Measurements from ENCODE around the gene REM1.
A peak's percentile ranks its signal among the peaks of the same experiment; 100 is the strongest.

The REM1 gene

DNA sequence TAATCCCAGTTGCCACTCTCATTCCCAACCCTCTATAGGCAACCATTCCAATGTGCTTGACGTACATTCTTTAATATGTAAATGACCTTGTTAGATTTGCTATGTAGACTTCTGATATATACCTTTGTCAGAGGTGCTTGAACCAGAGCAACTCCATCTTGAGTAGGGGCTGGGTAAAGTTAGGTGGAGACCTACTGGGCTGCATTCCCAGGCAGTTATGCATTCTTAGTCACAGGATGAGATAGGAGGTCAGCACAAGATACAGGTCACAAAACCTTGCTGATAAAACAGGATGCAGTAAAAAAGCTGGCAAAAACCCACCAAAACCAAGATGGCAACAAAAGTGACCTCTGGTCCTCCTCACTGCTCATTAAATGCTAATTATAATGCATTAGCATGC, 30.8 kb downstream of the REM1 start:
- no peak for TF ChIP-seq CTCF (IDR thresholded peaks at IDR 0.05)
- TF ChIP-seq ZFX (IDR thresholded peaks at IDR 0.05; ENCODE audit: borderline replicate concordance), result no peak
- no peak overlapping the region for H3K27ac ChIP-seq

DNA sequence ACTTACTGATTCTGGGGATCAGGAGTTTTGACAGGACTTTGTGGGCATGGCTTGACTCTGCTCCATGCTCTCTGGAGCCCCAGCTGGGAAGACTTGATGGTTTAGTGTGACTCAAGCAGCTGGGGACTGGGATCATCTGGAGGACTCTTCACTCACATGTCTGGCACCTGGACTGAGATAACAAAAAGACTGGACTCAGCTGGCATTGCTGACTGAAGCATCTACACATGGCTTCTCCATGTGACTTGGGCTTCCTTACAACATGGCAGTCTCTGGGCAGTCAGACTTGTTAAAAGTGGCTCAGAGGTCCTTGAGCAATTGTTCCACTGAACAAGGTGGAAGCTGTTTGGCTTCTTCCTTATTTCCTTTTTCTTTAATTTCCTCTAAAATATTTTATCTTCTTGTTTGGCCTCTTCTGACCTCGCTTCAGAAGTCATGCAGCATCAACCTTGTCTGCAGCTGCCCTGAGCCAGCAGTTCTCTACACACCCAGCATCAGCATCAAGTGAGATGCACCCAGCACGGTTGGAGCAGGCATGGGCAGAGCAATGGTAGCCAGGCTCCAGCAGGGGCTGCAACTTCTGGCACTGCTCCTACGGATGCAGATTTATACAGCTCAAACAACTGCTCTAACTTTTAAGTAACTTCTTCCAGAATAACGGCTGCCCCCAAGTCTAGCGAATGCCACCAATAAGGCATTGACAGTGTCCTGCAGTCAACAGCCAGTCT, 33.6 kb downstream of the REM1 start:
- H3K27ac ChIP-seq, result no peak overlapping the region
- TF ChIP-seq ZFX (IDR thresholded peaks at IDR 0.05; ENCODE audit: borderline replicate concordance) (no peak), CTCF (IDR thresholded peaks at IDR 0.05) (no peak)

- TF ChIP-seq CTCF (IDR thresholded peaks at IDR 0.05) (peak; percentile 99), ZFX (IDR thresholded peaks at IDR 0.05; ENCODE audit: borderline replicate concordance) (no peak)
- H3K27ac ChIP-seq, result peak within 1 kb of the TSS; percentile 67
These were observed 39.3 kb downstream of the REM1 start, which contains the start of gene HM13 for GRCh38 chr20:31514154-31515071. TSS of gene HM13 (plus strand) at chr20:31514442. CDS start at chr20:31514552, 110 bp downstream.

GRCh38 chr20:31515072-31515774, 40.1 kb downstream of the REM1 start:
- H3K27ac ChIP-seq, result peak overlapping the region; percentile 67

DNA sequence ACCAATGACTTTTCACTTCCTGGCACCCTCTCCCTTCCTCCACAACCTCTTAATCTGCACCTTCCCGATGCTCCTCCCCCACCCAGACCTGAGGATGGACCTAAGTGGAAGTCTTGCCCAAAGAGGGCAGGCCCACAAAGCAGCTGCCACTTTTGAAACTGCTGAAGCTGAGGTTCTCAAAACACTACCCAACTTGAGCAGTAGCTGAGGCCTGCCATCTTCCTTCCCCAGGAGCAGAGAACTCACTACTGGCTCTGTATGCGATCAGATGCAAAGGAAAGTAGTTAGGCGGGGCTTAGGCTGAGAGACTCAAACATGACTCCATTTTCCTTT, 40.7 kb downstream of the REM1 start:
- TF ChIP-seq CTCF (IDR thresholded peaks at IDR 0.05) (no peak), ZFX (IDR thresholded peaks at IDR 0.05; ENCODE audit: borderline replicate concordance) (no peak)
- 0 out of 2 replicates have a peak overlapping the region, but pooled peaks have one; percentile 50 for H3K27ac ChIP-seq

More at GRCh38 chr20:31515072-31515774, 40.1 kb downstream of the REM1 start:
- no peak for TF ChIP-seq CTCF (IDR thresholded peaks at IDR 0.05)
- TF ChIP-seq ZFX (IDR thresholded peaks at IDR 0.05; ENCODE audit: borderline replicate concordance), result no peak

GRCh38 chr20:31516166-31516565, 41.1 kb downstream of the REM1 start:
- TF ChIP-seq CTCF (IDR thresholded peaks at IDR 0.05), result no peak
- TF ChIP-seq ZFX (IDR thresholded peaks at IDR 0.05; ENCODE audit: borderline replicate concordance), result no peak
- peak overlapping the region; percentile 50; the same call in 1 of the 2 replicates for H3K27ac ChIP-seq
